GM12878 (cell line): ENCODE data around the gene SCAMP4. TPM values are rescaled to one million over a fixed set of nuclear protein-coding genes. Genes with fewer than 3 reads are reported as not detected.

Source experiments
- ATAC-seq: fragments of 200-7000 bp; cut with Tn5 transposase; 3 replicates; pipeline ENCODE4 v1.9.1; 2020; ENCODE audit warnings: mild to moderate bottlenecking, moderate library complexity
- BruUV-seq: library from RNA; stranded (reverse); fragments of 400-500 nt; replicated peaks from 2 replicates; lab custom pipeline; 2021; lab: Mats Ljungman, UMichigan
- CTCF ChIA-PET: fragments of 300-600 bp; sonication (Branson Sonifier 250); formaldehyde crosslinking; extraction: SDS; loops from one replicate; lab custom pipeline; 2021; ENCODE audit warnings: inconsistent platforms; lab: Yijun Ruan, JAX
- POLR2A ChIA-PET: fragments of 350-600 bp; formaldehyde crosslinking; extraction: SDS; loops from one replicate; lab custom pipeline; 2021; ENCODE audit warnings: inconsistent platforms; lab: Charles Lee
- RAD21 ChIA-PET: fragments of 300-600 bp; sonication (Branson Sonifier 250); formaldehyde crosslinking; loops from one replicate; lab custom pipeline; 2023; ENCODE audit warnings: antibody characterized with exemption; ENCODE audit not compliant: unreplicated experiment; lab: Charles Lee
- SMC1A ChIA-PET: fragments of 300-600 bp; sonication (Branson Sonifier 250); formaldehyde crosslinking; loops from one replicate; lab custom pipeline; 2023; ENCODE audit not compliant: unreplicated experiment, uncharacterized antibody; lab: Charles Lee
- DNase-seq: peaks from one replicate; pipeline ENCODE4 v3.0.0-alpha.2; 2011; ENCODE audit warnings: low read depth, low spot score
- FAIRE-seq: peaks from 3 replicates; lab custom pipeline; 2011; peaks lifted over from hg19 to GRCh38; lab: Jason Lieb, UNC
- H2AFZ ChIP-seq: 2 replicates; pipeline ENCODE4 v1.6.0; 2011; ENCODE audit warnings: low read depth, low read length, control low read depth; ENCODE audit not compliant: control insufficient read depth
- H3K27ac ChIP-seq: 2 replicates; pipeline ENCODE4 v1.5.1; 2011; ENCODE audit warnings: control low read depth; ENCODE audit not compliant: control insufficient read depth, insufficient read depth
- H3K27me3 ChIP-seq, 2 experiments: replicated peaks in 1 of 2; 2 replicates each; pipeline versions ENCODE4 v1.6.0 to v1.6.1; 2011; ENCODE audit warnings: low read length in 1 of 2; ENCODE audit not compliant: control insufficient read depth in 2 of 2, insufficient read depth in 2 of 2
- H3K36me3 ChIP-seq, 2 experiments: 2 replicates each; pipeline ENCODE4 v1.5.1; 2011; ENCODE audit warnings: low read length in 1 of 2; ENCODE audit not compliant: control insufficient read depth in 2 of 2, insufficient read depth in 2 of 2
- H3K4me1 ChIP-seq: 2 replicates; pipeline ENCODE4 v1.6.1; 2011; ENCODE audit warnings: mild to moderate bottlenecking, low read length, moderate library complexity, mixed read lengths; ENCODE audit not compliant: control insufficient read depth, insufficient read depth
- H3K4me2 ChIP-seq: 2 replicates; pipeline ENCODE4 v1.6.0; 2011; ENCODE audit warnings: control low read depth; ENCODE audit not compliant: control insufficient read depth, insufficient read depth
- H3K4me3 ChIP-seq: fragments of 200-600 bp; sonication (generic); 2 replicates; pipeline ENCODE4 v1.5.1; 2016
- H3K79me2 ChIP-seq: 2 replicates; pipeline ENCODE4 v1.6.0; 2011; ENCODE audit warnings: low read length; ENCODE audit not compliant: control insufficient read depth, insufficient read depth
- H3K9ac ChIP-seq: 2 replicates; pipeline ENCODE4 v1.8.0; 2011; ENCODE audit warnings: low read length, control low read depth, mixed read lengths; ENCODE audit not compliant: control insufficient read depth, insufficient read depth
- H3K9me3 ChIP-seq: replicated peaks from 3 replicates; pipeline ENCODE4 v1.5.1; 2011; ENCODE audit warnings: mild to moderate bottlenecking, low read length; ENCODE audit not compliant: control insufficient read depth, insufficient read depth
- H4K20me1 ChIP-seq: 2 replicates; pipeline ENCODE4 v1.6.0; 2011; ENCODE audit not compliant: control insufficient read depth, insufficient read depth
- BACH1 ChIP-seq: fragments of 450-650 bp; IDR thresholded peaks from 2 replicates; pipeline ENCODE4 v1.6.1; 2017; ENCODE audit warnings: mild to moderate bottlenecking, borderline replicate concordance
- CBFB ChIP-seq: IDR thresholded peaks from 2 replicates; pipeline ENCODE4 v1.6.1; 2016; ENCODE audit warnings: antibody characterized with exemption, low read depth
- CREM ChIP-seq: IDR thresholded peaks from 2 replicates; pipeline ENCODE4 v1.6.1; 2014; ENCODE audit warnings: antibody characterized with exemption, low read depth
- EED ChIP-seq: sonication (generic); IDR thresholded peaks from 2 replicates; pipeline ENCODE4 v1.6.1; 2016; ENCODE audit warnings: antibody characterized with exemption, low read depth
- HCFC1 ChIP-seq: fragments of 150-350 bp; IDR thresholded peaks from 2 replicates; pipeline ENCODE4 v1.6.1; 2014; ENCODE audit warnings: low read length
- MYB ChIP-seq: fragments of 150-350 bp; IDR thresholded peaks from 2 replicates; pipeline ENCODE4 v1.6.1; 2014; ENCODE audit warnings: mild to moderate bottlenecking, low read depth, low read length, borderline replicate concordance
- NR2C2 ChIP-seq: IDR thresholded peaks from 2 replicates; pipeline ENCODE4 v1.6.1; 2011; ENCODE audit warnings: borderline replicate concordance, low read depth; ENCODE audit not compliant: control insufficient read depth, insufficient read length
- RBBP5 ChIP-seq: fragments of 200-600 bp; sonication (generic); conservative IDR thresholded peaks from 2 replicates; pipeline ENCODE4 v1.6.1; 2016
- SIN3A ChIP-seq: IDR thresholded peaks from 2 replicates; pipeline ENCODE4 v1.6.1; 2012; ENCODE audit warnings: low read depth, low read length, improper control_type of control experiment
- STAT1 ChIP-seq: fragments of 450-650 bp; conservative IDR thresholded peaks from 2 replicates; pipeline ENCODE4 v1.6.1; 2014; ENCODE audit warnings: antibody characterized with exemption, mild to moderate bottlenecking
- ZBED1 ChIP-seq: IDR thresholded peaks from 2 replicates; pipeline ENCODE4 v1.6.1; 2016; ENCODE audit warnings: borderline replicate concordance
- ZNF207 ChIP-seq: fragments of 450-650 bp; IDR thresholded peaks from 2 replicates; pipeline ENCODE4 v1.6.1; 2014; ENCODE audit warnings: antibody characterized with exemption, mild to moderate bottlenecking, borderline replicate concordance
- ZNF384 ChIP-seq: IDR thresholded peaks from 2 replicates; pipeline ENCODE4 v1.6.1; 2012; ENCODE audit warnings: low read depth, mild to moderate bottlenecking, low read length, improper control_type of control experiment, borderline replicate concordance
- WGBS: methylation state at CpG from one replicate; pipeline ENCODE4 v1.1.6; 2016; ENCODE audit warnings: low lambda C conversion rate; ENCODE audit not compliant: insufficient replicate concordance, insufficient coverage; ENCODE audit errors: missing lambda C conversion rate; 5-methylcytosine and 5-hydroxymethylcytosine counted together
- in situ Hi-C: fragments of 300-500 bp; cut with MboI; formaldehyde crosslinking; loops from 9 replicates; pipeline ENCODE4 v1.14.3; 2018; ENCODE audit warnings: mixed read lengths
- intact Hi-C: fragments of 100-400 bp; cut with micrococcal nuclease; formaldehyde crosslinking; loops from one replicate; pipeline ENCODE4 v1.14.2; 2022; ENCODE audit not compliant: unreplicated experiment
- polyA plus RNA-seq, 11 experiments: library from polyadenylated mRNA; depleted of rRNA in 4 of 11; unstranded in 6 of 11; stranded (reverse) in 5 of 11; fragments of >200 nt; fragmentation: Nextera tagmentation in 4 of 11; fragmentation: Illumina TruSeq in 1 of 11; extraction: Ambion mirVana in 4 of 11; extraction: Trizol in 1 of 11; gene quantifications; 1 replicate in 1 of 11; 2 replicates in 10 of 11; pipeline versions ENCODE4 v1.2.1 to v1.2.3, GENCODE V29; 2011 to 2016; ENCODE audit warnings: inconsistent platforms in 2 of 11, missing spikeins in 2 of 11, low read depth in 1 of 11
- total RNA-seq, 4 experiments: library from RNA; depleted of rRNA in 3 of 4; stranded (reverse); fragments of >200 nt in 3 of 4; fragmentation: Illumina TruSeq in 1 of 4; extraction: Trizol in 1 of 4; gene quantifications; 2 replicates each; pipeline versions ENCODE4 v1.2.1 to v1.2.3, GENCODE V29; 2013 to 2021
- TF ChIP-seq, protein P1 (sequence below): IDR thresholded peaks from 2 replicates; pipeline ENCODE4 v1.6.1; 2012; ENCODE audit warnings: mild to moderate bottlenecking, low read depth, low read length

Gene SCAMP4
- total and polyA plus RNA-seq, 10 of the 15 experiments (the other 5 are each of a cell fraction or from before 2014, with no cell fraction given), result 0.63 to 34.7 (median 12.8) TPM

GRCh38 chr19:1970003-1970805 is 65.0 kb downstream of the SCAMP4 start:
- H3K4me1 ChIP-seq, result no peaks in the 10 kb centered on the region
- no peak overlapping the region for H3K9ac ChIP-seq
- no peak overlapping the region for H2AFZ ChIP-seq
- no peak overlapping the region for H3K4me2 ChIP-seq
- H3K27me3 ChIP-seq, result no peaks in the 10 kb centered on the region; a peak in 1 of 4 replicates
- ATAC-seq (no peak), DNase-seq (no peak), FAIRE-seq (no peak)
- no peaks in the 10 kb centered on the region for H3K9me3 ChIP-seq
- intact Hi-C loops (no loop called here), in situ Hi-C loops (no loop called here)
- RAD21 ChIA-PET, result no interaction called here
- H3K27ac ChIP-seq, result no peak overlapping the region
- peaks cover 8 to 19% of the 10 kb centered on the region in 2 experiments; a peak in 3 of 4 replicates for H3K36me3 ChIP-seq
- SMC1A ChIA-PET, result no interaction called here
- TF ChIP-seq HCFC1 (no peak), SIN3A (no peak), NR2C2 (no peak), ZNF207 (no peak)
- peaks cover 5% of the 10 kb centered on the region for H3K79me2 ChIP-seq
- no peak overlapping the region for H3K4me3 ChIP-seq
- CTCF ChIA-PET, result no interaction called here
- POLR2A ChIA-PET, result no interaction called here
- BruUV-seq, result no TSS peak
- WGBS, result 94% methylated on average over 38 of the region's 38 CpGs
- H4K20me1 ChIP-seq, result peaks cover 3% of the 10 kb centered on the region; the same call in 1 of the 2 replicates

DNA sequence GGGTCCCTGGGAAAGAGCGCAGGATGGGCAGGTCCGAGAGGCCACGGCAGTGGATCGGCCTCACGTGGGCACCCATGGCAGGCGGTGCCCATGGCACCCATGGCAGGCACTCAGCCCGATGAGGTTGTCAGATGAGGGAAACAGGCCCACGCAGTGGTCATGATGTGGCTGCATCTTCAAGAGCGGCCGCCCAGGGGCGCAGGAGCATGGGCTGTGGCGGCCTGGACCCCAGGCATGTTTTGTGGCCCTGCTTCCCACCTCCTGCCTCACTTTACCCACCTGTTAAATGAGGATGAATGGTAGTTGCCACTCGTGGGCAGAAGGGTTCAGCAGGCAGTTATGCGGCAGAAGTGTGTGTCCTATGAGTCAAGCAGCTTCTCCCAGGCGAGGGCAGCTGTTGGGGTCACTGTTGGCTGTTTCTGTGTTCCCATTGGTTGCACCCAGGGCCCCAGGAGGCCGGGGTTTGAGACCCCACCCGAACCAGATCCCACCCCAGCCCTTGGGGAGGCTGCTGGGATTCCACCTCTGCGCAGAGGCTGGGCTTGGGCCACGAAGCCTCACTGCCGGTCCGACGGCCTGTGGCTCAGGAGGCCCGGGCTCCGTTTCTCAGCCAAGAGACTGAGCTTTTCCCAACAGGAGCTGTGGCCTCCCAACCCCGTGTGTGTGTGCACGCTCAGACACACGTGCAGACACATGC is 65.8 kb downstream of the SCAMP4 start:
- in situ Hi-C loops (no loop called here), intact Hi-C loops (no loop called here)
- Histone ChIP-seq H3K4me3 (no peak overlapping the region), H3K9me3 (no peaks in the 10 kb centered on the region), H4K20me1 (peaks cover 3% of the 10 kb centered on the region; the same call in 1 of the 2 replicates), H3K27ac (no peak overlapping the region), H3K4me2 (no peak overlapping the region), H3K9ac (no peak overlapping the region), H2AFZ (no peak overlapping the region), H3K4me1 (no peaks in the 10 kb centered on the region), H3K27me3 (no peaks in the 10 kb centered on the region; a peak in 1 of 4 replicates), H3K36me3 (peaks cover 9 to 24% of the 10 kb centered on the region in 2 experiments; a peak in 3 of 4 replicates), H3K79me2 (peaks cover 5% of the 10 kb centered on the region)
- ChIA-PET POLR2A (no interaction called here), RAD21 (no interaction called here), CTCF (no interaction called here), SMC1A (no interaction called here)
- no TSS peak for BruUV-seq
- WGBS, result 96% methylated on average over 25 of the region's 27 CpGs
- ATAC-seq (no peak), DNase-seq (no peak), FAIRE-seq (no peak)
- TF ChIP-seq CBFB, result no peak
- no peak for TF ChIP-seq BACH1
- no peak for TF ChIP-seq CREM
- TF ChIP-seq, protein P1, sequence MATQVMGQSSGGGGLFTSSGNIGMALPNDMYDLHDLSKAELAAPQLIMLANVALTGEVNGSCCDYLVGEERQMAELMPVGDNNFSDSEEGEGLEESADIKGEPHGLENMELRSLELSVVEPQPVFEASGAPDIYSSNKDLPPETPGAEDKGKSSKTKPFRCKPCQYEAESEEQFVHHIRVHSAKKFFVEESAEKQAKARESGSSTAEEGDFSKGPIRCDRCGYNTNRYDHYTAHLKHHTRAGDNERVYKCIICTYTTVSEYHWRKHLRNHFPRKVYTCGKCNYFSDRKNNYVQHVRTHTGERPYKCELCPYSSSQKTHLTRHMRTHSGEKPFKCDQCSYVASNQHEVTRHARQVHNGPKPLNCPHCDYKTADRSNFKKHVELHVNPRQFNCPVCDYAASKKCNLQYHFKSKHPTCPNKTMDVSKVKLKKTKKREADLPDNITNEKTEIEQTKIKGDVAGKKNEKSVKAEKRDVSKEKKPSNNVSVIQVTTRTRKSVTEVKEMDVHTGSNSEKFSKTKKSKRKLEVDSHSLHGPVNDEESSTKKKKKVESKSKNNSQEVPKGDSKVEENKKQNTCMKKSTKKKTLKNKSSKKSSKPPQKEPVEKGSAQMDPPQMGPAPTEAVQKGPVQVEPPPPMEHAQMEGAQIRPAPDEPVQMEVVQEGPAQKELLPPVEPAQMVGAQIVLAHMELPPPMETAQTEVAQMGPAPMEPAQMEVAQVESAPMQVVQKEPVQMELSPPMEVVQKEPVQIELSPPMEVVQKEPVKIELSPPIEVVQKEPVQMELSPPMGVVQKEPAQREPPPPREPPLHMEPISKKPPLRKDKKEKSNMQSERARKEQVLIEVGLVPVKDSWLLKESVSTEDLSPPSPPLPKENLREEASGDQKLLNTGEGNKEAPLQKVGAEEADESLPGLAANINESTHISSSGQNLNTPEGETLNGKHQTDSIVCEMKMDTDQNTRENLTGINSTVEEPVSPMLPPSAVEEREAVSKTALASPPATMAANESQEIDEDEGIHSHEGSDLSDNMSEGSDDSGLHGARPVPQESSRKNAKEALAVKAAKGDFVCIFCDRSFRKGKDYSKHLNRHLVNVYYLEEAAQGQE, result no peak
- no peak for TF ChIP-seq RBBP5
- TF ChIP-seq EED, result no peak
- no peak for TF ChIP-seq ZNF384
- TF ChIP-seq ZBED1, result no peak
- no peak for TF ChIP-seq STAT1
- no peak for TF ChIP-seq MYB
